HG02884 (cell line): ENCODE measurements around the gene IQCN.

ENCODE experiments used
- ATAC-seq: cut with Tn5 transposase; IDR thresholded peaks from one replicate; pipeline ENCODE4 v1.9.1; 2021; ENCODE audit warnings: mild to moderate bottlenecking, moderate library complexity; ENCODE audit not compliant: unreplicated experiment

Gene IQCN

GRCh38 chr19:18234194-18234593, 40.1 kb downstream of the IQCN start:
- ATAC-seq = no peak

DNA sequence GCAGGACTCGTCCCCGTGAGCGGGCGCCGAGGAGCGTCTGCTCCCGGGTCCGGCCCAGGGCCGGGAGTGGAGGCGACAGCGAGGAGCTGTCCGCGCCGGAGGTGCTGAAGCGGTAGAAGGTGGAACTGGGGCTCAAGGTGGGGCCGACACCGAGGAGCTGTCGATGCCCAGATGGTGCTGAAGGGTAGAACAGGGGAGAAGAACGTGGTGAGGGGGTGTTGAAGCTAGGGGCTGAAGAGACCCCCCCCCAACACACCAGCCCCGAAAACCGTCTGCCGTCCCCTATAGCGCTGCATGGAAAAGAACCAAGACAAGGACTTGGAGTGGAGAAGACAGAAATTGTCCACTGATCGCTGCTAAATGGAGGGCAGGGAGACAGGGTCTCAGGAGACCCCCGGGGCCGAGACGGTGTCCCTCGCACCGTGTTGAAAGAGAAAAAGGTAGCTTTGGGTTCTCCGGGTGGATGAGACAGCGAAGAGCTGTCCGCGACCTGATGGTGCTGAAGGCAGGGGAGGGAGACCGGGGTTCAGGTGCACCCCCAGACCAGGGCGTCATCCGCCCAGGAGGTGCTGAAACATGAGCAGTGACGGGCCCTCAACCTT, 40.9 kb downstream of the IQCN start:
- no peak for ATAC-seq

GRCh38 chr19:18232540-18233223, 41.6 kb downstream of the IQCN start:
- no peak for ATAC-seq

DNA sequence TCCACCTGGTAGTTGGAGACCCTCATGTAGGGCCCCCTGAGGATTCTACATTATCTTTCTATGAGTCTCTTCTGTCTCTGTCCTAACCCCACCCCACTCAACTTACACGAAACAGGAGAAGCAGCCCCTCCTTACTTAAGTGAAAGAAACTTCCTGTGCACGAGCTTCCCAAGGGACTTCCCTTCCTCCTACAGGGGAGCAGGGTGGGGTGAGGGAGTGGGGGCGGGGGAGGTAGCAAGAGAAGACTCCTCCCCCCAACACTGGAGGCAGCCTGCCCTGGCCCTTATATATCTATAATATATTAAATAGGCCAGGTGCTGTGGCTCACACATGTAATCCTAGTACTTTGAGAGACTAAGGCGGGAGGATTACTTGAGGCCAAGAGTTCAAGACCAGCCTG, 42.5 kb downstream of the IQCN start:
- no peak for ATAC-seq

- no peak for ATAC-seq
Observed at GRCh38 chr19:18230941-18231734, 43.1 kb downstream of the IQCN start.

- ATAC-seq = no peak
Observed at GRCh38 chr19:18229915-18230314, 44.3 kb downstream of the IQCN start.

DNA sequence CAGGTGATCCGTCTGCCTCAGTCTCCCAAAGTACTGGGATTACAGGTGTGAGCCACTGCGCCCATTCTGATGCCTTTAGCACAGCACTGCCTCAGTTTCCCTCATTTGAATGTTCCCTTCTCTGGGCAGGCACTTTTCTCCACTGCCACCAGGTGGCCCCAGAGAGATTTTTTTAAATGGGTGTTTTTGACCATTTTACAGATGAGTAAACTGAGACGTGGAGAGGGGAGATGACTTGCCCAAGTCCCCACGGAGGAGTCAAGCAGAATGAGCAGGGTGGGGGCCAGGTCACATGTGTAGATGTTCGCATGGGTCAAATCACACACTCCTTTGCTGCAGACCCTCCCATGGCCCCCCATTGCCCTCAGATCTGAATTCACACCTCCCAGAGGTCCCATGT, 44.8 kb downstream of the IQCN start:
- no peak for ATAC-seq

DNA sequence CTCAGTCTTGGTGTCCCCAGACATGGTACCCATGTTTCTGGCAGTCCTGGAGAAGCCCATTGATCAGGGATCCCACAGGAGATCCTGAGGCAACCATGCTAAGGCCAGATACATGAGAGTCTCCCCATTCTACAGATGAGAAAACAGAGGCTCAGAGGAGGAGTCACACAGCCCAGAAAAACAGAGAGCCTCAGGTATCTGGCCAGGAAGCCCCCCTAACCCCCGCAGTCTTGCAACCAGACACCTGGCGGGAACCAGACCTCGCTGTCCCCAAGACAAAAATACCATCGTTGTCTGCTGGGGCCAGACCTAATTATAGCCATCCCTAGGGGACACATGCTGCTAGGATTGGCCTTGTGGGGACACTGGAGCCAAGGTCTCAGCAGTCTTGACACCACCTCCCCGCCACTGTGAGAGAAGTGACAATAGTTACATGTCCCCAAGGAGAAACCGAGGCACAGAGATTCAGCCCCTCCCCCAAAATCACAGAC, 46.4 kb downstream of the IQCN start:
- ATAC-seq = no peak

DNA sequence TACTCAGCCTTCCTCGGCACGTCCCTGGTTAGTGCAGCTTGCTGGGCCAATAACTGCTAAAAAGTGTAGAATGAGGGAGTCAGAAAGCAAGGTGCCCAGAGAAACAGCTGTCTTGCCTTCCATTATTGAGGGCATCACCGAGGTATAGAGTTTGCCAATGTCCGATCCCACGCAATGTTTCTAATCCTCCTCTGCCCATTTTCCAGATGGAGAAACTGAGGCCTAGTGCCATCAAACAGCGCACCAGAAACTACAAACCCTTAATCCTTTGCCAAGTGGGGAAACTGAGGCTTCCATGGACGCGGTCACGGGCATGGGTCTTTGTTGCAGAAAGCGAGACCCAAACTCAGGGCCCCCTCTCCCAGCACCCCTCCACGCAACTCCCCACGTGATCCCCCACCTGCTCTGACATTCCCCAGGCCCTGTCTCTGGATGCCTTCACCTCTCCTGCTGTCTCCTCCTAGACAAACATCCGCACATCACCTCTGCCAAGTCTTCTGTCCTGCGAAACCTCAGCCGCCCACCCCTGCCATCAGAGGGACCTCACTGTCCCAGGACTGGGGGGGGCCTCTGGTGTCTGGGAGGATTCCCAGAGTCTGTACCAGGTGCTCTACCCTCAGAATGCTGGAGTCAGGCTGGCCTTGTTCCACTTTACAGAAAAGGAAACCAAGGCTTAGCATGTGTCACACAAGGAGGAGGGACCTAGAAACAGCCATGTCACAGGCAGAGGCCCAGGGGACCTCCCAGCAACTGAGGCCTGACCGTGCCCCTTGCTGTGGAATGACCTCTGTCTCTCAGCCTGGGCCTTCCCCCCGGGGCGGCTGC, 47.1 kb downstream of the IQCN start:
- ATAC-seq = no peak

DNA sequence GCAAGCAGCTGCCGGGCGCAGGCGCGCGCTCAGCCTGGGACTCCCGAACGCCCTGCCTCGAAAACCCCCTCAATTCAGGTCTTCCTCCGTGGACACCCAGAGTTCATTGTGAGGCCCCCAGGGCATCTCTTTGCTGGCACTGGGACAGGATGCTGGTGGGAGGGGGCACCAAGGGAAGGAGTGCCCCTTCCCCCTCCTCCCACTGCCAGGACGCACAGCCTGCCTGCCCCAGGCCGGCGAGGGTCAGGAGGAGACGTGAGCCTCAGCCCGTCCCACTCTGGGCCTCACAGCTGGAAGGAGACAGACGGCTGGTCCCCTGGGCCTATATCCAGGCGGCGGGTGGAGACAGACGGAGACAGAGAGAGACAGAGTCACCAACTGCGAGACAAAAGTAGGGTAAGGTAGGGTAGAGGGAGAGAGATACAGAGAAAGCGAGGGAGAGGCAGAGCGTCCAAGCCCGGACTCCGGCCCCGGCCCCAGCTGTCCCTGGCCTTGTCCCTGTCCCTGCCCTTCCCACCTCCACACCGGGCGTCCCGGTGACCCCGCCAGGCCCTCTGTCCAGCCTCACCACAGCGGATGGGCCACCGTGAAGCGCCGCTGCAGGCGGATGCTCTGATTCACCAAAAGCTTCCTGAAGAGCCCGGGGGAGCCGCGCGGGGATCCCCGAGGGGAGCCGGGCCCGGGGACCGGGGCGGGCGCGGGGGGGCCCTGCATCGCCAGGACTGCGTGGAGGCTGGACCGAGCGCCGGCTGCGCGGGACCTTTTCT, 48.4 kb downstream of the IQCN start, which contains the start of gene PDE4C:
TSS of gene PDE4C (minus strand) at position 737 of the 767 bp plus-strand sequence. CDS start at position 714, 23 bp downstream.
- no peak for ATAC-seq

DNA sequence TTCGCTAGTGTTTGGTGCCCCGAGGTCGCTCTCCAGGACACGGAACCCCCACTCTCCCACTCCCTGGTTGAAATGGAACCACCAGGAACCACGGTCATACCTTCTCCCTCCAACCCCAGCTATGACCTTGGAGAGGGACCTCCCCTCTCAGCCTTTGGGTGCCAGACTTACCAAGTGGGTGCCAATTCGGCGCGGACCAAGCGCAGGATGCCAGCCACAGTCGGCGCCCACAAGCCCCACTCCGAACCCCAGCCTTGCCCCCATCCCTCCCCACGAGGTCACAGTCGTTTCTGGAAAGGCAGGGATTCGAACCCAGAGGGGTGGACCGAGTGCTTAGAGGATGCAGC, 48.9 kb downstream of the IQCN start:
- no peak for ATAC-seq

GRCh38 chr19:18224525-18225354, 49.5 kb downstream of the IQCN start:
- ATAC-seq = peak; percentile 79

GRCh38 chr19:18223860-18224524, 50.3 kb downstream of the IQCN start:
- no peak for ATAC-seq

DNA sequence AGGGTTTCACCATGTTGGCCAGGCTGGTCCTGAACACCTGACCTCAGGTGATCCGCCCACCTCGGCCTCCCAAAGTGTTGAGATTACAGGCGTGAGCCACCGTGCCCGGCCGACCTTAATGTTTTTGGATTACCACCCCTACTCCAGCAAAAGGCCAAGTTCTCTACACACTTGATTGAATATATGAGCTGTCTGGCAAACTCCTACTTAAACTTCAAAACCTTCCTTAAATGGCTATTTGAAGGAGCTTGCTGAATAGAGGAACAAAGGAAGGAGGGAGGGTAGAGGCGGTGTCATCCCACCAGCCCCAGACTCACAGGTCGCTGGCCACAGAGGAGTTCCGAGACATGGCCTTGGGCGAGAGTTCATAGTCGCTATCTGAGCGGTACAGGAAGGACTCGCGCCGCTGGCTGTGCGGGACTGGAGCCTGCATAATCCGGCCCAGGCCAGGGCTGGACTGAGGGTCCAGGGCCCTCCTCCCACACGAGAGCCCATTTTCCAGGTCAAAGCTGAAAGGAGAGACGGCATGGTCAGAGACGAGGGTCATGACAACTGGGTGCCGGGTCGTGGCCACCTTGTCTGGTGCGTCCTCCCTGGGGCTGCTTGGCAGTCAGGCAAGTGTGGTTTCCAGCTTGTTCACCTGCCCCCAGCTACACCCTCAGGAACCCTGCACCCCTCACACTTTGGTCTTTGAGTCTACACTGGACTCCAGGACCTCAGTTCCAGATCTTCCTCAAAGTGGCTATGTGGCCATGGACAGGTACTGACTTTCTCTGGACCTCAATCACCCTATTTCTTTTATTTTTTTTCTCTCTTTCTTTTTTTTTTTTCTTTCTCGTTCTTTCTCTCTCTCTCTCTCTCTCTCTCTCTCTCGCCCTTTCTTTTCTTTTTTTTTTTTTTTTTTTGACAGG, 52.2 kb downstream of the IQCN start:
- no peak for ATAC-seq

DNA sequence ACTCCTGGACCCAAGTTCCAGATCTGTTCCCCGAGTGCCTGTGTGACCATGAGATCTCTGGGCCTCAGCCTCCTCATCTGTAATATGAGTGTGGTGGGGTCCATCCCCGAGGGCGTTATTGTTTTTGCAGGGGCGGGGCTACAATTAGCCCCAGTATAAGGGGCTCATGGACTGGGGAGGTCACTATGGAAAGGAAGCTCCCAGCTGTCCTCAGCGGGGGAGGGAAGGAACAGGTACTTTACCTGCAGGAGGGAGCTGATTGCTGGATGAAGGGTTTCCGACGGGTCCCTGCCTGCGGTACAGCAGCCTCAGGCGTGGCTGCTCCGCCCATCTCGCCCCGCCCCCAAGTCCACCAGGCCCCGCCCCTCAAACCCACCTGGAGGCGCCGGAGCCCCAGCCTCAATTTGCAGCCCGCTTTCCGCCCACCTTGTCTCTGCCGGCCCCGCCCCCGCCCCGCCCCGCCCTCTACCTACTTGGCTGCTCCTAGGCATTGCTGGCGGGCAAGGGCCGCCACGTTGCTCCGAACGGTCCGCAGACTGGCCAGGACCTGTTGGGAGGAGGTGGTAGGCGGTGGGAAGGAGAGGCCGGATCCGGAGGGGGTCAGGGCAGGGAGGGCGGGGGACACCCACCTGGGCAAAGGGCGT, 53.5 kb downstream of the IQCN start:
- ATAC-seq = no peak

DNA sequence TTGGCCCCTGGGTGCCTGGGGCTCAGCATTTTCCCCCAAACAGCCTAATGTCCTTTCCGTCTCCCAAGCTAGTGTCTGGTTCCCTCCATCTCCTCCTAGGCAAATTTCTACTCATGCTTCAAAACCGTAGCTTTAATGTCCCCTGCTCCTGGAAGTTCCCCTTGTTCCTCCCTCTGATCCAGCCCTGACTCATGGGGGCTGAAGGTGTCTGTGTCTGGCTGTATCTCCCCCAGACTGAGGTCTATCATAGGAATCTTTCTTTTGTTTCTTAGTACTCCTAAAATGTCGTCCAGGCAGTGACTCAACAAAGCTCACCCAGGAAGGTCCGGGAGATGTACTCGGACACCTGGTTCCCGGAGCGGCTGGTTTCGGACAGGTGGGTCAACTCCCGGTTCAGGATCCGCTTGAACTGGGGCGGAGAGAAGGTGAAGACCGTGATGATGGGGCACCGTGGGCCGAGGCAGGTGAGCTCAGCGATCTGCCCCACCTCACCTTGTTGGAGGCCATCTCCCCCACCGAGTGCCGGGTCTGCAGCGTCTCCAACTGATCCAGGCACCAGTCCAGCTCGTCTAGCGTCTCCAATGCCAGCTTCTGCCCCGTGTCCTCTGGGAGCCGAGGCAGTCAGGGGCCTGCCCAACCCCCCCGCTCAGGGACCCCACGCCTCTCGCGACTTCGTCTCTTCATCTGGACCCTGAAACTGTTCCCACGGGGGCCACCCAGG, 54.2 kb downstream of the IQCN start:
- ATAC-seq = no peak

- no peak for ATAC-seq
Observed at GRCh38 chr19:18218600-18218999, 55.7 kb downstream of the IQCN start.
